ENCODE results near the gene CUL1. TPM values are rescaled to one million over a fixed set of nuclear protein-coding genes. Genes with fewer than 3 reads are reported as not detected.

CUL1 gene
- total RNA-seq, 2 donors from 2014 or later, result 35.0 to 42.1 TPM

DNA sequence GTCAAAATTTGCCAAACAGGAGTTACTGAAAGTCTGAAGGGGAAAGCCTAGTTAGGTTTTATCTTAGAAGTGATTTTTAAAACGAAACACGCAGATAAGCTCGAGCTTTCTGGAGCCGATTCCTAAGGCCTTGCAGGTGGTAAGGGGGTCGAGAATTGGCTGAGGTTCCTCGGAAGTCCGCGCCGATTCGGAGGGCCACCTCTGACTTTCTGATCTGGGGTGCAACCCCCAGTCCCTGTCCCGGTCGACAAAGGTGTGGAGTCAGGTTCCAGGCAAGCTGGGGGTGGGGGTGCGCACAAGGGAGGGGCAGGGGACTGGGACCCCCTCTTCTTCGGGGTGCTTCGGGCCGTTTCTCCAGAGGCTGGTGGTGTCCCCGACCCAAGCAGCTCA, 701 bp upstream of the CUL1 start:
- H3K4me3 ChIP-seq (ENCODE audit: low read length), result peak overlapping the region; percentile 89
- H3K4me1 ChIP-seq (ENCODE audit: control insufficient read depth, insufficient read depth, low read length), result peaks cover 8% of the 10 kb centered on the region
- no peak for DNase-seq
- peak overlapping the region; percentile 48 for H3K9ac ChIP-seq (ENCODE audit: extremely low read depth, low read length, poor library complexity, severe bottlenecking)
- Mint-ChIP-seq H3K4me3 (peak overlapping the region; percentile 64), H3K27me3 (ENCODE audit: insufficient read depth) (peaks cover 49% of the 10 kb centered on the region), H3K9me3 (no peaks in the 10 kb centered on the region), H3K36me3 (ENCODE audit: low read depth) (no peaks in the 10 kb centered on the region), H3K27ac (peak overlapping the region; percentile 75), H3K4me1 (peaks cover 35% of the 10 kb centered on the region)
- H3K36me3 ChIP-seq (ENCODE audit: control insufficient read depth, insufficient read depth, low read length), result no peaks in the 10 kb centered on the region
- H3K9me3 ChIP-seq (ENCODE audit: control insufficient read depth, low read length), result no peaks in the 10 kb centered on the region
- peaks cover 56% of the 10 kb centered on the region for H3K27me3 ChIP-seq (ENCODE audit: control insufficient read depth, insufficient read depth, low read length, poor library complexity, severe bottlenecking)
- peak overlapping the region; percentile 83 for H3K27ac ChIP-seq (ENCODE audit: low read depth, low read length)
- 2 to 3% methylated on average over 8 to 17 of the region's 17 CpGs for WGBS, 2 experiments (ENCODE audit: insufficient coverage in 1 of 2, insufficient read length in 1 of 2)
- no peak for TF ChIP-seq CTCF (conservative IDR thresholded peaks at IDR 0.05)

DNA sequence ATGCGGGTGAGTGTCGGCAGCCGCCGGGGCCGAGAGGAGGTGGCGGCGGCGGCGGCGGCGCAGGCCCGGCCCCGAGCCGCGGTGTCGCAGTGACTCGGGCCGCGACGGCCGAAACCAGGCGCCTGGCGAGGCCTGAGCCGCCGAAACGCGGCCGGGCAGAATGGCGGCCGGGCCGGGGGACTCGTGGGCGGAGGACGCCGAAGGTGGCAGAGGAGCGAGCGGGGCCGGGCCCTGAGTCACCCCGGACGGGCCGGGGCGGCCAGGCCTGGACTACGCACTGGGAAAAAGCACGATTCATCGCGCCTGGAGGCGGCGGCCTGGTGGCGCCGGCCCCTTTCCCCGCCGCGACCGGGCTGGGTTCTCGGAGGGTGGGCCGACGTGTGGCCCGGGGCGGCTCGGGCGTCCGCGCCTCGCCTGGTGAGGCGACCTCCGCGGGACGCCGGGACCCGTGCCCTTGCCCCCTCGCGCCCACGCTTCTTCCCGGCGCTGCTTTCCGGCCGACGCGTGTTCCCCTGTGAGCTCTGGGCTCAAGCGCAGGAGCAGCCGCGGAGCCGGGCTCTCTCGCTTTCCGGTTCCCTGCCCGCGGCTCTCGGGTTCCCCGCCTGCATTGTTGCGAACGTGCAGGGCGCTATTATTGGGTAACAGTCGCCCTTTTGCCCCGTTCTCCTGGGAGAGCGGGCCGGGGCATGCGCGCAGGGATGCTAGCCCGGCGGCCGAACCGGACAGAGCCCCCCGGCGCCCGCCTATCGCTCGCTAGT, 500 bp downstream of the CUL1 start:
- Mint-ChIP-seq H3K4me3 (peak overlapping the region; percentile 64), H3K4me1 (peaks cover 35% of the 10 kb centered on the region)

More for the DNA sequence above, 500 bp downstream of the CUL1 start:
- WGBS, 2 experiments (ENCODE audit: insufficient coverage in 1 of 2, insufficient read length in 1 of 2), result 0% methylated on average over 29 to 107 of the region's 107 CpGs
- peak; percentile 82 for DNase-seq
- H3K9me3 Mint-ChIP-seq, result no peaks in the 10 kb centered on the region
- TF ChIP-seq CTCF (conservative IDR thresholded peaks at IDR 0.05), result no peak
- H3K27me3 Mint-ChIP-seq (ENCODE audit: insufficient read depth), result peaks cover 60% of the 10 kb centered on the region
- peak overlapping the region; percentile 74 for H3K9ac ChIP-seq (ENCODE audit: extremely low read depth, low read length, poor library complexity, severe bottlenecking)
- no peaks in the 10 kb centered on the region for H3K36me3 ChIP-seq (ENCODE audit: control insufficient read depth, insufficient read depth, low read length)
- peak overlapping the region; percentile 83 for H3K27ac ChIP-seq (ENCODE audit: low read depth, low read length)
- H3K27ac Mint-ChIP-seq, result peak overlapping the region; percentile 78
- no peaks in the 10 kb centered on the region for H3K9me3 ChIP-seq (ENCODE audit: control insufficient read depth, low read length)
- H3K4me3 ChIP-seq (ENCODE audit: low read length), result peak overlapping the region; percentile 89
- peaks cover 68% of the 10 kb centered on the region for H3K27me3 ChIP-seq (ENCODE audit: control insufficient read depth, insufficient read depth, low read length, poor library complexity, severe bottlenecking)
- no peaks in the 10 kb centered on the region for H3K36me3 Mint-ChIP-seq (ENCODE audit: low read depth)
- H3K4me1 ChIP-seq (ENCODE audit: control insufficient read depth, insufficient read depth, low read length), result peaks cover 8% of the 10 kb centered on the region
